AG09309 (cell line): Measurements from ENCODE around the gene C1D.

Experiments
- DNase-seq: peaks from one replicate; pipeline ENCODE4 v3.0.0-alpha.2; 2010; ENCODE audit warnings: low read depth
- H3K4me3 ChIP-seq: 2 replicates; pipeline ENCODE4 v1.5.1; 2011; ENCODE audit warnings: mild to moderate bottlenecking, low read depth, low read length, moderate library complexity; ENCODE audit not compliant: control insufficient read depth
- CTCF ChIP-seq: IDR thresholded peaks from 2 replicates; pipeline ENCODE4 v1.5.1; 2011; ENCODE audit warnings: mild to moderate bottlenecking, low read depth, low read length, inconsistent platforms; ENCODE audit not compliant: insufficient read depth, control insufficient read depth; ENCODE audit errors: missing control alignments

The C1D gene

GRCh38 chr2:68103030-68103708 is 40.4 kb upstream of the C1D start:
- TF ChIP-seq CTCF, result no peak
- no peak overlapping the region for H3K4me3 ChIP-seq
- no peak for DNase-seq

GRCh38 chr2:68100189-68100588 is 37.4 kb upstream of the C1D start:
- no peak overlapping the region for H3K4me3 ChIP-seq
- no peak for TF ChIP-seq CTCF
- no peak for DNase-seq

GRCh38 chr2:68099260-68099659 is 36.5 kb upstream of the C1D start:
- no peak overlapping the region for H3K4me3 ChIP-seq
- TF ChIP-seq CTCF, result no peak
- no peak for DNase-seq

- no peak for DNase-seq
- no peak for TF ChIP-seq CTCF
- H3K4me3 ChIP-seq, result no peak overlapping the region
Measured at GRCh38 chr2:68098291-68098797, 35.5 kb upstream of the C1D start.

- no peak for TF ChIP-seq CTCF
- no peak for DNase-seq
- no peak overlapping the region for H3K4me3 ChIP-seq
Measured at GRCh38 chr2:68094111-68094510, 31.3 kb upstream of the C1D start.

GRCh38 chr2:68093634-68094033 is 30.8 kb upstream of the C1D start:
- no peak for DNase-seq
- H3K4me3 ChIP-seq, result no peak overlapping the region
- TF ChIP-seq CTCF, result no peak
